DMS153 treated with DMSO at 0.1 percent for 48 hours (cell line): ENCODE measurements around the gene ADA.

Source experiments
- DNase-seq: peaks from one replicate; lab custom pipeline; 2025; ENCODE audit not compliant: unreplicated experiment; lab: John Stamatoyannopoulos, UW

ADA gene

GRCh38 chr20:44583157-44583556 is 68.3 kb downstream of the ADA start:
- DNase-seq = no peak

- DNase-seq = no peak
These were observed 69.0 kb downstream of the ADA start, which contains the start of gene PKIG for GRCh38 chr20:44582311-44583025. Gene PKIG, plus strand, starts transcription at chr20:44582579. Its CDS starts 31,978 bp downstream, at chr20:44614557.

GRCh38 chr20:44581515-44581914 is 70.0 kb downstream of the ADA start:
- no peak for DNase-seq

- no peak for DNase-seq
These were observed 70.8 kb downstream of the ADA start for GRCh38 chr20:44580581-44581268.

GRCh38 chr20:44579313-44580081 is 72.0 kb downstream of the ADA start:
- no peak for DNase-seq

GRCh38 chr20:44576297-44576696 is 75.2 kb downstream of the ADA start:
- no peak for DNase-seq

GRCh38 chr20:44574372-44574771 is 77.1 kb downstream of the ADA start:
- no peak for DNase-seq

GRCh38 chr20:44573501-44573869 is 78.0 kb downstream of the ADA start:
- DNase-seq = no peak

GRCh38 chr20:44572551-44573500 is 78.7 kb downstream of the ADA start:
- DNase-seq = no peak

GRCh38 chr20:44571362-44571988 is 80.0 kb downstream of the ADA start:
- DNase-seq = no peak

GRCh38 chr20:44570367-44570766 is 81.1 kb downstream of the ADA start:
- no peak for DNase-seq
